GM19328 (cell line): ENCODE results near the gene POFUT1.
"Not testable (repeated sequence)": the region's sequence is repeated elsewhere in the genome, so short reads cannot be mapped to it uniquely, and the experiment has no call there.

ENCODE experiments used
- ATAC-seq: cut with Tn5 transposase; IDR thresholded peaks from one replicate; pipeline ENCODE4 v1.9.1; 2021; ENCODE audit warnings: mild to moderate bottlenecking, moderate library complexity; ENCODE audit not compliant: unreplicated experiment

The POFUT1 gene

DNA sequence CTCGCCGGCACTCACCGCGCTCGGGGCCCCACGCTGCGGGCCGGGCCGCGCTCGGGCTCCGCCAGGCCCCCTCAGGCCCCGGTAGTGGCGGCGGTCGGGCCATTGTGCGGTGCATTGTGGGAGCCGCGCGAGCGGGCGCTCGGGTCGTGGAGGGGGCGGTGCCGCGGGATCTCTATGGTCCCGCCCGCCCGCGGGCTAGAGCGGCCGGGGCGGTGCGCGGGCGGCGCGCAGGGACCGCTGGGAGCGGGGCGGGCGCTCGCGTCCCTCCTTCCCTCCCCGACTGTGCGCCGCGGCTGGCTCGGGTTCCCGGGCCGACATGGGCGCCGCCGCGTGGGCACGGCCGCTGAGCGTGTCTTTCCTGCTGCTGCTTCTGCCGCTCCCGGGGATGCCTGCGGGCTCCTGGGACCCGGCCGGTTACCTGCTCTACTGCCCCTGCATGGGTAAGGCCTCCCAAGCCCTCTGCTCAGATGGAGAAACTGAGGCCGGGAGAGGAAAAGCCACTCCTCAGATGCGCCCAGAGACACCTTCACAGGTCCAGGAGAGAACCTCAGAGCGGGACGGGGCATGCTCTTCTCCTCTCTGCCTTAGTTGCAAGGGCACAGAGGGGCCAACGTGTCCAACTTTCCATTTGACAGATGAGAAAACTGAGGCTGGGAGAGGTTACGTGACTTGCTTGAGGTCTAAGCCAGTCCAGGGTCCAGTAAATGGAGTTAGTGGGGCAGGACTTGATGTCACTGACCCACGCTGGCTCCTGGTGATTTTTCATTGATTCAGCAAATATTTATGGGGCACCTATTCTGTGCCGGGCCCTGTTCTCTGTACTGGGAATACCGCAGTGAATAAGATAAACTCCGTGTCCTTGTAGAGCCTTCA, at the start of gene POFUT1, which contains the start of gene PLAGL2:
POFUT1 (plus strand) TSS at position 255 of the 873 bp plus-strand sequence; CDS start at position 317, 62 bp downstream.
PLAGL2 (minus strand) TSS at position 118 of the 873 bp plus-strand sequence. CDS start 5,565 bp downstream, outside the sequence.
- peak; percentile 83 for ATAC-seq

GRCh38 chr20:32158351-32158750, 49.3 kb upstream of the POFUT1 start:
- no peak for ATAC-seq

GRCh38 chr20:32158943-32159660, 48.6 kb upstream of the POFUT1 start:
- no peak for ATAC-seq

DNA sequence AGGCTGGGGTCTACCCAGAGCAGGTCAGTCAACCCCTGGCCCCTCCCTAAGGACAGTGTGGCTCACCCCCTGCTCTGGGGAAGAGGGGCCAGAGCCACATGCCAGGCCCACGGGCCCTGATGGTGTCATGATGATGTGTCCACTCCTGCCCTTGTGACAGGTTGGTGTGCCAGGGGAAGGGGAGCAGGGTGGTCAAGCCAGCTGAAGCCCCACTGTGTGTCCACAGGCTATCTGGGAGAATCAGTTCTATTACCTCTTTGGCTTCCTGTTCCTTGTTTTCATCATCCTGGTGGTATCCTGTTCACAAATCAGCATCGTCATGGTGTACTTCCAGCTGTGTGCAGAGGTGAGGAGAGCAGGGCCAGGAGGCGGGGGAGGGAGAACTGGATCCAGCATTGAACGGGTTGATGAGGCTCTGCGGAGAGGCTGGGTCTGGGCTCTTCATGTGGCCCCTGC, 47.9 kb upstream of the POFUT1 start:
- ATAC-seq, result no peak

DNA sequence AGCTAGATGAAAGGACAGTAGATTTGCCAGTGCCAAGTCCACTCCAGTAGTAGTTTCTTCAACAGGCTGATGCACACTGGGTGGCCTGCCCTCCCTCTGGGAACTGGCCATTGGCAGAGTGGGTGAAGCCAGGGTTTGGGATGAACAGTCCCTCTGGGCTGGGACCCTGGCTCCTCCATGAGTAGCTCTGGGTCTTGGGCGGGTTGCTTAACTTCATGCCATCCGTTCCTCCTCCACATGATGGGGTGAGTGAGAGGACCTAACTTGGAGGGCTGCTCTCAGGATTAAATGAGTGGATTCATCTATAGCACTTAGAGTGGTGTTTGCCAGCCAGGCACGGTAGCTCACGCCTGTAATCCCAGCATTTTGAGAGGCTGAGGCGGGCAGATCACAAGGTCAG, 47.3 kb upstream of the POFUT1 start:
- no peak for ATAC-seq

- ATAC-seq, result no peak
These were observed 45.3 kb upstream of the POFUT1 start for GRCh38 chr20:32162351-32162750.

DNA sequence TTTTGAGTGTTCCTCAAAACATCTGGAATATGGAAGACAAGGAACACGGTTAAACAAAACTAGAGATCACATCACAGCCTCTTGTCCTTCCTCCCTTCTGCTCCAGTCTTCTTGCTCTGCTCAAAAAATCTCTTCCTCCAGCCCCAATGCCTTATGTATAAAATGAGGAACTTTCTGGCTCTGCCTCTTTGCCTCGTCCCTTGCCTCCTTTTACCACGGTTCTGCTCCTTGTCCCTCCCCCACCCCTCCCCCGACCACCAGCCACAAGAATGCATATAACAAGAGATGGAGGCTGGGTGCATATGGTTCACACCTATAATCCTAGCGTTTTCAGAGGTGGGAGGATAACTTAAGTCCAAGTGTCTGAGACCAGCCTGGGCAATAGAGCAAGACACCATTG, 43.7 kb upstream of the POFUT1 start:
- ATAC-seq, result no peak

- ATAC-seq, result no peak
These were observed 42.5 kb upstream of the POFUT1 start for GRCh38 chr20:32164984-32165735.

GRCh38 chr20:32165836-32166545, 41.7 kb upstream of the POFUT1 start:
- ATAC-seq, result no peak

GRCh38 chr20:32167552-32167951, 40.1 kb upstream of the POFUT1 start:
- ATAC-seq, result no peak

DNA sequence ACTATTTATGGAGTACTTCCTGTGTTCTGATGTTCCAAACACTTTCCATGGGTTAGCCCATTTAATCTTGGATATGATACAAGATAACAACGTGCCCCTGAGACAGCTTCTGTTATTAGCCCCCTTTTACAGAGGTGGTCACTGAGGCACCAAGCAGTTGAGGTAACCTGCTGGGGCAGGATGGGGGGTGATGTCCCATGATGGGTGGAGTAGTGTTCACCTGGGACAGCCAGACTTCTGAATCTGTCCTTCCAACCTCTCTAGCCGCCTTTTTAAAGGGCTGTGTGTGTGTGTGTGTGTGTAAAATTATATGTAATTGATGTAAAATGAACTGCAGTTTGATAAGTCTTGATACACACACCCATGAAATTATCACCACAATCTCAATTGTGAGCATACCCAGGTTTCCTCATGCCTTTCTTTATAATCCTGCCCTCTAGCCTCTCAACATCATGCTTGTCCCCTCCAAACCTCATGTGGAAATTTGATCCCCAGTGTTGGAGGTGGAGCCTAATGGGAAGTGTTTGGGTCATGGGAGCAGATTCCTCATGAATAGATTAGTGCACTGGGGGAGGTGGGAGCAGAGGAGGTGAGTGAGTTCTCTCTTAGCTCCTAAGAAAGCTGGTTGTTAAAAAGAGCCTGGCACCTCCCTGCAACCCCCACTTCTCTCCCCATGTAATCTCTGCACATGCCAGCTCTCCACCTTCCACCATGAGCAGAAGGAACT, 39.3 kb upstream of the POFUT1 start:
- no peak for ATAC-seq

- ATAC-seq, result not testable (repeated sequence)
These were observed 30.0 kb upstream of the POFUT1 start for GRCh38 chr20:32177696-32178095.

DNA sequence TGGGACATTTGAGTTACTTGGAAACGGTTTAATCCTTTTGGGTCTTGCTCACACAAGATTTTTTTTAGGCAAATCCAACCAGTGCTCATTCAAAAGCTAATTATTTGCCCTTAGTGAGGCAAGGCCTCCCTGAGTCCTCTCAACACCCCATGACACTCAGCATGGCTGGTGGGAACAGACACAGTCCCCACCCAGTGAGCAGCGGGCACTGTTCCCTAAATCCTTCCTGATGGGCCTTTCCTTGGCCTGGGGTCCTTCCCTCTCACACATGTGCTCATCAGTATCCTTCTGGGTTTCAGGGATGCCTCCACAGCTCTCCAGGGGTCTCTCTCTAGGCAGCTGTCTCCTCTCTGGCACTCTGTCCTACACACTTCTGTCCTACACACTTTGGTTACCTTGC, 28.2 kb upstream of the POFUT1 start:
- no peak for ATAC-seq

GRCh38 chr20:32179934-32180333, 27.7 kb upstream of the POFUT1 start:
- no peak for ATAC-seq

DNA sequence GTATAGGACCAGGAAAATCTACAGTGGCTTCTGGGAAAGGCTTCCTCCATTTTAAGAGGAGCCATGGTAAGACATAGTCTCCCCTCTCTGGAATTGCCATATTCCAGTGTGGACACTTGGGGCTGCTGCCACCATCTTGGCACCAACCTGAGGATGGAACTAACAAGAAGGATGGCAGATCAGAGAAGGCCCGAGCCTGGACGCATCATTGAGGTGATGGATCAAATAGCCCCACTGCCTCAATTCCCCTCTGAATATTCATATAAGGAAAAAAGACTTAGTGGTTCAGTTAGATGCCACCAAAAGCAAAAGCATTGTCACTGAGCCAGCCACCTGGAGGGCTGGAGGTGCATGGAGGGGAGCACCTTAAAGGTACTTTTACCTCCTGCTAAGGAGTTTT, 26.1 kb upstream of the POFUT1 start:
- no peak for ATAC-seq

GRCh38 chr20:32183947-32184635, 23.6 kb upstream of the POFUT1 start:
- no peak for ATAC-seq

DNA sequence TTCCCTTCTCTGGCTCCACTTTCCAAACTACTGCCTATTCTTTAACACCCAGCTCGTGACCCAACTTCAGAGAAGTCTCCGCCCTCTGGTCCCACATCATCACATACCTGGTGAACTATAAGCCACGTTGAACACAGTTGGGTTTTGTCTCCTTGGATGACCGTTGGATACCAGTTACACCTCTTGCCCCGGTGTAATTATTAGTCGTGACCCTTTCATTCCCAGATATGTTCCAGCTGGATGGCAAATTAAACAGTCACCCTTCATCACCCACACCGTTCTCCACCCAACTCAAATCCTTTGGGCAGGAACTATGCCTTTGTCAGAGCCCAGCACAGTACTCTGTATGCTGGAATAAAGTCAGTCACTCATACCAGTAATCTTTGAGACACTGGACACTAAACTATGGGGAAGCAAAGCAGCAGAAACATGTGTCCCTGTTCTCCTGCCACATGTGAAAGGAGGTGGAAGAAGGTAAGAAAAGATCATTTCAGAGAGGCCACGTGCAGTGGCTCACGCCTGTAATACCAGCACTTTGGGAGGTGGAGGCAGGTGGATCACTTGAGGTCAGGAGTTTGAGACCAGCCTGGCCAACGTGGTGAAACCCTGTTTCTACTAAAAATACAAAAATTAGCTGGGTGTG, 22.6 kb upstream of the POFUT1 start:
- no peak for ATAC-seq

DNA sequence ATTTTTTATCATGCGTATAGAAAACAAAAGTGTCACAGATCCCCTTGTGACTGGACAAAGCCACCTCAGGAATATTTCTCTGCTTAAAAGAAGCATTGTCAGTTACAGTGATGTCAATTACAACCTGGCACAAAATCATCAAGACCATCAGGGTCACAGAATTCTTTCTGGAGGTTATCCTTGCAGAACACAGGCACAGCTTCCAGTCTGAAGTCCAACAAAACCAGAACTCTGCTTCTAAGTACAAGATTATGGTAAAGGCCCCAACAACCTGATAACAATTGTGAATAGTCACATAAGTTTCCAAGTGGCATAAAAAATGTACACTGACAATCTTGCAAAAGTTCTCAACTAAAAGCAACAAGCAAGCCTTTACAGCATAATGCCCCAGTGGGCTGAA, 21.2 kb upstream of the POFUT1 start:
- no peak for ATAC-seq
